ENCODE results near the gene CCNJ. TPM values are rescaled to one million over a fixed set of nuclear protein-coding genes. Genes with fewer than 3 reads are reported as not detected.
A peak's percentile ranks its signal among the peaks of the same experiment; 100 is the strongest.

Gene CCNJ
- total and polyA plus RNA-seq, 9 of the 15 experiments (the other 6 are each of a cell fraction or from before 2014, with no cell fraction given): 0.69 to 15.7 (median 9.2) TPM

GRCh38 chr10:96014473-96015102, 28.8 kb upstream of the CCNJ start (continued):
- TF ChIP-seq, protein P1, sequence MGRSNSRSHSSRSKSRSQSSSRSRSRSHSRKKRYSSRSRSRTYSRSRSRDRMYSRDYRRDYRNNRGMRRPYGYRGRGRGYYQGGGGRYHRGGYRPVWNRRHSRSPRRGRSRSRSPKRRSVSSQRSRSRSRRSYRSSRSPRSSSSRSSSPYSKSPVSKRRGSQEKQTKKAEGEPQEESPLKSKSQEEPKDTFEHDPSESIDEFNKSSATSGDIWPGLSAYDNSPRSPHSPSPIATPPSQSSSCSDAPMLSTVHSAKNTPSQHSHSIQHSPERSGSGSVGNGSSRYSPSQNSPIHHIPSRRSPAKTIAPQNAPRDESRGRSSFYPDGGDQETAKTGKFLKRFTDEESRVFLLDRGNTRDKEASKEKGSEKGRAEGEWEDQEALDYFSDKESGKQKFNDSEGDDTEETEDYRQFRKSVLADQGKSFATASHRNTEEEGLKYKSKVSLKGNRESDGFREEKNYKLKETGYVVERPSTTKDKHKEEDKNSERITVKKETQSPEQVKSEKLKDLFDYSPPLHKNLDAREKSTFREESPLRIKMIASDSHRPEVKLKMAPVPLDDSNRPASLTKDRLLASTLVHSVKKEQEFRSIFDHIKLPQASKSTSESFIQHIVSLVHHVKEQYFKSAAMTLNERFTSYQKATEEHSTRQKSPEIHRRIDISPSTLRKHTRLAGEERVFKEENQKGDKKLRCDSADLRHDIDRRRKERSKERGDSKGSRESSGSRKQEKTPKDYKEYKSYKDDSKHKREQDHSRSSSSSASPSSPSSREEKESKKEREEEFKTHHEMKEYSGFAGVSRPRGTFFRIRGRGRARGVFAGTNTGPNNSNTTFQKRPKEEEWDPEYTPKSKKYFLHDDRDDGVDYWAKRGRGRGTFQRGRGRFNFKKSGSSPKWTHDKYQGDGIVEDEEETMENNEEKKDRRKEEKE (IDR thresholded peaks at IDR 0.05; ENCODE audit: borderline replicate concordance in 1 of 2, control insufficient read depth in 1 of 2, low read depth in 2 of 2, low read length in 1 of 2): no peak
- no peak for TF ChIP-seq POU5F1 (IDR thresholded peaks at IDR 0.05; ENCODE audit: borderline replicate concordance, low read depth, low read length, partially characterized antibody)
- TF ChIP-seq ZNF165 (CRISPR knock-in tag; IDR thresholded peaks at IDR 0.05; ENCODE audit: borderline replicate concordance): no peak
- TF ChIP-seq TAF15 (IDR thresholded peaks at IDR 0.05; ENCODE audit: low read depth, low read length): no peak
- TF ChIP-seq KLF13 (tag; IDR thresholded peaks at IDR 0.05; ENCODE audit: borderline replicate concordance, low read depth): no peak
- peak; percentile 77 for TF ChIP-seq TAL1 (IDR thresholded peaks at IDR 0.05)
- TF ChIP-seq ZFX (CRISPR knock-in tag; IDR thresholded peaks at IDR 0.05): no peak
- TF ChIP-seq DIDO1 (tag; IDR thresholded peaks at IDR 0.05; ENCODE audit: low read depth): no peak
- no peak for TF ChIP-seq ZNF212 (CRISPR knock-in tag; IDR thresholded peaks at IDR 0.05)
- TF ChIP-seq FOXM1 (IDR thresholded peaks at IDR 0.05; ENCODE audit: low read depth): peak; percentile 24; the same call in 1 of the 2 replicates
- TF ChIP-seq FOXM1 (CRISPR knock-in tag; IDR thresholded peaks at IDR 0.05; ENCODE audit: low read depth): no peak
- no peak for TF ChIP-seq ELF4 (CRISPR knock-in tag; IDR thresholded peaks at IDR 0.05)
- no peak for TF ChIP-seq PTRF (tag; IDR thresholded peaks at IDR 0.05)
- no peak for TF ChIP-seq CUX1 (CRISPR knock-in tag; IDR thresholded peaks at IDR 0.05)
- no peak for TF ChIP-seq ZNF436 (CRISPR knock-in tag; IDR thresholded peaks at IDR 0.05)
- peak in 1 of 2 experiments; percentile 43; a peak in 2 of 4 replicates for TF ChIP-seq KDM1A (IDR thresholded peaks at IDR 0.05)
- TF ChIP-seq ZNF282 (CRISPR knock-in tag; IDR thresholded peaks at IDR 0.05): no peak
- TF ChIP-seq CBX8 (IDR thresholded peaks at IDR 0.05; ENCODE audit: borderline replicate concordance, extremely low read depth, low read depth, low read length, poor library complexity, severe bottlenecking): no peak
- TF ChIP-seq, protein P2, sequence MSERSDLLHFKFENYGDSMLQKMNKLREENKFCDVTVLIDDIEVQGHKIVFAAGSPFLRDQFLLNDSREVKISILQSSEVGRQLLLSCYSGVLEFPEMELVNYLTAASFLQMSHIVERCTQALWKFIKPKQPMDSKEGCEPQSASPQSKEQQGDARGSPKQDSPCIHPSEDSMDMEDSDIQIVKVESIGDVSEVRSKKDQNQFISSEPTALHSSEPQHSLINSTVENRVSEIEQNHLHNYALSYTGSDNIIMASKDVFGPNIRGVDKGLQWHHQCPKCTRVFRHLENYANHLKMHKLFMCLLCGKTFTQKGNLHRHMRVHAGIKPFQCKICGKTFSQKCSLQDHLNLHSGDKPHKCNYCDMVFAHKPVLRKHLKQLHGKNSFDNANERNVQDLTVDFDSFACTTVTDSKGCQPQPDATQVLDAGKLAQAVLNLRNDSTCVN (CRISPR knock-in tag; IDR thresholded peaks at IDR 0.05): no peak

Measured in K562 (cell line).